K562 (cell line): ENCODE data around the gene N4BP2. TPM values are rescaled to one million over a fixed set of nuclear protein-coding genes. Genes with fewer than 3 reads are reported as not detected.

Experiments used
- ATAC-seq: fragments of 200-7000 bp; cut with Tn5 transposase; 3 replicates; pipeline ENCODE4 v1.9.1; 2020; ENCODE audit warnings: moderate library complexity
- BruUV-seq: library from RNA; stranded (reverse); fragments of 400-500 nt; replicated peaks from 2 replicates; lab custom pipeline; 2021; lab: Mats Ljungman, UMichigan
- CTCF ChIA-PET: fragments of 300-600 bp; formaldehyde crosslinking; extraction: SDS; loops from one replicate; lab custom pipeline; 2021; ENCODE audit warnings: low intra/inter-chr PET ratio; lab: Yijun Ruan, JAX
- POLR2A ChIA-PET: fragments of 300-600, 350-650 bp; sonication (Branson Sonifier 250); formaldehyde crosslinking; extraction: SDS; loops from one replicate; lab custom pipeline; 2021; ENCODE audit warnings: antibody characterized with exemption, inconsistent platforms; lab: Yijun Ruan, JAX
- DNase-seq, 4 experiments: peaks; one replicate each; pipeline versions ENCODE4 v3.0.0 to v3.0.0-alpha.2; 2011 to 2018; ENCODE audit warnings: low spot score in 3 of 4, mixed read lengths in 3 of 4; ENCODE audit errors: extremely low read depth in 1 of 4
- FAIRE-seq: peaks from 2 replicates; lab custom pipeline; 2011; peaks lifted over from hg19 to GRCh38; lab: Jason Lieb, UNC
- H2AFZ ChIP-seq: 2 replicates; pipeline ENCODE4 v1.6.0; 2011; ENCODE audit warnings: low read depth, low read length, control low read depth, inconsistent platforms
- H3K27ac ChIP-seq: fragments of 200-600 bp; 3 replicates; pipeline ENCODE4 v1.8.0; 2011; ENCODE audit warnings: low read depth, mild to moderate bottlenecking, control low read depth, inconsistent platforms, low read length, moderate library complexity, mixed read lengths; ENCODE audit errors: extremely low read depth
- H3K27me3 ChIP-seq, 2 experiments: fragments of 300-600 bp in 1 of 2; 2 replicates in 1 of 2; 3 replicates in 1 of 2; pipeline versions ENCODE4 v1.6.0 to v1.8.0; 2011; ENCODE audit warnings: inconsistent platforms in 2 of 2, low read length in 2 of 2, mild to moderate bottlenecking in 1 of 2, mixed read lengths in 1 of 2, moderate library complexity in 1 of 2; ENCODE audit not compliant: control insufficient read depth in 2 of 2, insufficient read depth in 2 of 2
- H3K36me3 ChIP-seq: fragments of 300-600 bp; 3 replicates; pipeline ENCODE4 v1.8.0; 2011; ENCODE audit warnings: mild to moderate bottlenecking, low read length, inconsistent platforms; ENCODE audit not compliant: control insufficient read depth, insufficient read depth
- H3K4me1 ChIP-seq, 2 experiments: fragments of 200-600 bp in 1 of 2; replicated peaks in 1 of 2; 2 replicates in 1 of 2; 3 replicates in 1 of 2; pipeline versions ENCODE4 v1.5.1 to v1.8.0; 2011; ENCODE audit warnings: inconsistent platforms in 2 of 2, low read length in 2 of 2, mild to moderate bottlenecking in 1 of 2, mixed read lengths in 1 of 2, moderate library complexity in 1 of 2; ENCODE audit not compliant: control insufficient read depth in 2 of 2, insufficient read depth in 2 of 2
- H3K4me2 ChIP-seq: 2 replicates; pipeline ENCODE4 v1.6.1; 2011; ENCODE audit warnings: low read length, control low read depth, inconsistent platforms, mixed read lengths; ENCODE audit not compliant: insufficient read depth
- H3K4me3 ChIP-seq: fragments of 200-600 bp; sonication (generic), shearing (Covaris generic); 2 replicates; pipeline ENCODE4 v1.5.1; 2016; ENCODE audit warnings: control low read depth, inconsistent platforms
- H3K79me2 ChIP-seq: fragments of 200-600 bp; 3 replicates; pipeline ENCODE4 v1.8.0; 2011; ENCODE audit warnings: low read length, inconsistent platforms; ENCODE audit not compliant: control insufficient read depth, insufficient read depth
- H3K9ac ChIP-seq, 2 experiments: 2 replicates each; pipeline versions ENCODE4 v1.6.0 to v1.6.1; 2011; ENCODE audit warnings: low read depth in 2 of 2, low read length in 2 of 2, control low read depth in 1 of 2, inconsistent platforms in 1 of 2, mild to moderate bottlenecking in 1 of 2, mixed read lengths in 1 of 2; ENCODE audit not compliant: insufficient read depth in 1 of 2
- H3K9me1 ChIP-seq: one replicate; pipeline ENCODE4 v1.6.0; 2011; ENCODE audit warnings: inconsistent platforms, mild to moderate bottlenecking, low read length, moderate library complexity; ENCODE audit not compliant: control insufficient read depth, insufficient read depth
- H3K9me3 ChIP-seq: replicated peaks from 2 replicates; pipeline ENCODE4 v1.5.1; 2011; ENCODE audit warnings: low read depth, low read length, inconsistent platforms; ENCODE audit not compliant: control insufficient read depth, insufficient read depth
- H4K20me1 ChIP-seq: replicated peaks from 2 replicates; pipeline ENCODE4 v1.6.1; 2011; ENCODE audit warnings: low read length, inconsistent platforms, mixed read lengths; ENCODE audit not compliant: control insufficient read depth, insufficient read depth
- CTCF ChIP-seq, 3 experiments: IDR thresholded peaks in 2 of 3; conservative IDR thresholded peaks in 1 of 3; 2 replicates each; pipeline ENCODE4 v1.5.1; 2011 to 2012; ENCODE audit warnings: low read length in 3 of 3, mild to moderate bottlenecking in 3 of 3, control low read depth in 2 of 3, improper control_type of control experiment in 1 of 3, inconsistent platforms in 1 of 3, low read depth in 1 of 3, mixed read lengths in 1 of 3, moderate library complexity in 1 of 3; ENCODE audit not compliant: insufficient read depth in 2 of 3
- EP300 ChIP-seq: IDR thresholded peaks from 2 replicates; pipeline ENCODE4 v1.6.1; 2012; ENCODE audit warnings: low read length, improper control_type of control experiment
- MGA ChIP-seq: fragments of 450-650 bp; IDR thresholded peaks from 2 replicates; pipeline ENCODE4 v1.6.1; 2016; ENCODE audit warnings: mild to moderate bottlenecking, moderate library complexity
- NELFE ChIP-seq: IDR thresholded peaks from 2 replicates; pipeline ENCODE4 v1.6.1; 2011; ENCODE audit warnings: mild to moderate bottlenecking; ENCODE audit not compliant: insufficient read depth, insufficient read length
- NKRF ChIP-seq: fragments of 450-650 bp; IDR thresholded peaks from 2 replicates; pipeline ENCODE4 v1.6.1; 2016; ENCODE audit warnings: borderline replicate concordance
- SNIP1 ChIP-seq: fragments of 450-650 bp; IDR thresholded peaks from 2 replicates; pipeline ENCODE4 v1.7.1; 2017; ENCODE audit warnings: low read depth, mild to moderate bottlenecking
- TFAM ChIP-seq: fragments of 250-450 bp; sonication (Bioruptor Pico); conservative IDR thresholded peaks from 2 replicates; pipeline ENCODE4 v1.5.0; 2021; ENCODE audit warnings: mild to moderate bottlenecking, moderate library complexity
- in situ Hi-C: fragments of 300-500 bp; cut with MboI; formaldehyde crosslinking; loops from 4 replicates; pipeline ENCODE4 v1.15.0; 2018; ENCODE audit warnings: inconsistent platforms, mixed read lengths
- intact Hi-C: fragments of 100-400 bp; cut with micrococcal nuclease; formaldehyde crosslinking; loops from 2 replicates; pipeline ENCODE4 v1.14.2; 2022
- polyA plus RNA-seq, 8 experiments: library from polyadenylated mRNA; depleted of rRNA in 4 of 8; stranded (reverse) in 5 of 8; unstranded in 3 of 8; fragments of >200 nt; fragmentation: Nextera tagmentation in 2 of 8; fragmentation: Illumina TruSeq in 1 of 8; extraction: Ambion mirVana in 2 of 8; extraction: Trizol in 1 of 8; gene quantifications; 2 replicates each; pipeline versions ENCODE4 v1.2.1 to v1.2.3, GENCODE V29; 2011 to 2014; ENCODE audit warnings: inconsistent platforms in 1 of 8, missing spikeins in 1 of 8
- total RNA-seq, 7 experiments: library from RNA; depleted of rRNA in 6 of 7; stranded (reverse); fragments of >200 nt in 6 of 7; fragmentation: Illumina TruSeq in 2 of 7; extraction: Trizol in 2 of 7; gene quantifications; 2 replicates each; pipeline versions ENCODE4 v1.2.1 to v1.2.3, GENCODE V29; 2011 to 2021; ENCODE audit warnings: low replicate concordance in 1 of 7

Gene N4BP2
- total and polyA plus RNA-seq, 9 of the 15 experiments (the other 6 are each of a cell fraction or from before 2014, with no cell fraction given) = 2.7 to 12.6 (median 7.6) TPM

GRCh38 chr4:40124690-40125089 lies 68.0 kb downstream of the N4BP2 start:
- BruUV-seq = no TSS peak
- Histone ChIP-seq H3K4me2 (no peak overlapping the region), H3K27ac (peak overlapping the region; percentile 24; the same call in 1 of the 3 replicates), H2AFZ (no peak overlapping the region), H3K36me3 (peaks cover 8% of the 10 kb centered on the region; the same call in 1 of the 3 replicates), H4K20me1 (no peaks in the 10 kb centered on the region), H3K9me3 (no peaks in the 10 kb centered on the region), H3K4me3 (no peak overlapping the region), H3K9ac (no peak overlapping the region), H3K79me2 (no peaks in the 10 kb centered on the region), H3K9me1 (no peaks in the 10 kb centered on the region), H3K4me1 (peaks cover 0 to 28% of the 10 kb centered on the region in 2 experiments; a peak in 3 of 5 replicates), H3K27me3 (no peaks in the 10 kb centered on the region)
- no peak for DNase-seq
- CTCF ChIA-PET = no interaction called here
- POLR2A ChIA-PET = no interaction called here
- ATAC-seq = no peak
- in situ Hi-C loops = no loop called here
- FAIRE-seq = no peak
- intact Hi-C loops = loop anchor here (5.0 kb wide), 1 partner anchor 67 kb away; the partner anchor contains the start of gene N4BP2
- TF ChIP-seq NKRF (no peak), MGA (no peak), CTCF (IDR thresholded peaks at IDR 0.05 in 2 of 3, conservative IDR thresholded peaks at IDR 0.05 in 1 of 3; ENCODE audit: insufficient read depth in 2 of 3, low read depth in 1 of 3, low read length in 3 of 3) (no peak), NELFE (no peak), EP300 (no peak), TFAM (CRISPR knock-in tag) (no peak), SNIP1 (no peak)
